ENCODE measurements around the gene ADCK1. TPM values are rescaled to one million over a fixed set of nuclear protein-coding genes. Genes with fewer than 3 reads are reported as not detected.
"Not testable (repeated sequence)": the region's sequence is repeated elsewhere in the genome, so short reads cannot be mapped to it uniquely, and the experiment has no call there.

Gene ADCK1
- total RNA-seq, 1 experiment from 2014 or later = 5.7 TPM

DNA sequence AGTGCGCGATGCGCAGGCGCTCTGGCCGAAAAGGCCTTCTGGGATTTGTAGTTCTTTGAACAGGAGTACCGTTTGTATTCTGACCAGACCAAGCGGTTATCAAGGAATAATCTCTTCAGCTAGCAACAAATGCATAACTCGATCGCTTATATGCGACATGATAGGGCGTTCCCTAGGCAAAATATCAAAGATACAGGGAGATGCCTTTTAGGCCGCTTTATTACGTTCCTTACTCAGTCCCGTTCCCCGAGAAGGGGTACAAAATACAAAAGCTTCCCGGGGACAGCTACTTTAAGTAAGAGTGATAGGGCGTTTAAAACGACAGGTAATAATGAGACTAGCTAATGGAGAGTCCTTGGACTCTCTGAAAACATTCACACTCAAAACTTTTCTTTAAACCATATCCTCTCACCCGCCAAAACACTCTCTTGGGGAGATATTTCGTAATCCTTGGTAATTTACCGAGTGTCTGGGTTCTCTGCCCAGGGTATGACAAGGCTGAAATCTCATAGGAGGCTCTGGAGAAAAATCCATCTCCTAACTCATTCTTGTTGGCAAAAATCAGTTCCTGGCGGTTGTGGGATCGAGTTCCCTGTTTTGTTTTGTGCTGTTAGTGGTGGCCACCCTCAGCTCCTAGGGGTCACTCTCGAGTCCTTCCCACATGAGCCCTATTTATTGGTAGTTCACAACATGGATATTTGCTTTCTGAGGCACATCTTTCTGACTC lies 38.5 kb upstream of the ADCK1 start:
- Histone ChIP-seq H3K4me1 (ENCODE audit: insufficient read depth, low read length) (peaks cover 19% of the 10 kb centered on the region), H3K4me2 (ENCODE audit: low read length) (peak overlapping the region; percentile 96), H3K27me3 (ENCODE audit: low read length) (no peaks in the 10 kb centered on the region), H3K27ac (ENCODE audit: low read length) (no peak overlapping the region), H2AFZ (ENCODE audit: low read length) (peak overlapping the region; percentile 98), H3K4me3 (ENCODE audit: low read length) (peak overlapping the region; percentile 99), H3F3A (ENCODE audit: low read length, unreplicated experiment) (no peaks in the 10 kb centered on the region), H4K20me1 (ENCODE audit: low read length) (peaks cover 15% of the 10 kb centered on the region; the same call in 1 of the 2 replicates), H3K9me2 (replicated peaks; ENCODE audit: low read length) (no peaks in the 10 kb centered on the region), H3K9ac (ENCODE audit: low read length) (peak overlapping the region; percentile 97), H3K9me3 (ENCODE audit: low read length) (no peaks in the 10 kb centered on the region), H3K36me3 (ENCODE audit: low read depth, low read length) (peaks cover 6% of the 10 kb centered on the region; the same call in 1 of the 2 replicates), H3K79me2 (ENCODE audit: low read length) (peaks cover 45% of the 10 kb centered on the region)
- intact Hi-C loops (cut with micrococcal nuclease) = loop anchor here (1.0 kb wide), 2 partner anchors 39 to 56 kb away; partner anchors contain the start of gene ADCK1
- no peak for TF ChIP-seq EZH2phosphoT487 (IDR thresholded peaks at IDR 0.05; ENCODE audit: borderline replicate concordance, low read length)
- TF ChIP-seq, protein P1, sequence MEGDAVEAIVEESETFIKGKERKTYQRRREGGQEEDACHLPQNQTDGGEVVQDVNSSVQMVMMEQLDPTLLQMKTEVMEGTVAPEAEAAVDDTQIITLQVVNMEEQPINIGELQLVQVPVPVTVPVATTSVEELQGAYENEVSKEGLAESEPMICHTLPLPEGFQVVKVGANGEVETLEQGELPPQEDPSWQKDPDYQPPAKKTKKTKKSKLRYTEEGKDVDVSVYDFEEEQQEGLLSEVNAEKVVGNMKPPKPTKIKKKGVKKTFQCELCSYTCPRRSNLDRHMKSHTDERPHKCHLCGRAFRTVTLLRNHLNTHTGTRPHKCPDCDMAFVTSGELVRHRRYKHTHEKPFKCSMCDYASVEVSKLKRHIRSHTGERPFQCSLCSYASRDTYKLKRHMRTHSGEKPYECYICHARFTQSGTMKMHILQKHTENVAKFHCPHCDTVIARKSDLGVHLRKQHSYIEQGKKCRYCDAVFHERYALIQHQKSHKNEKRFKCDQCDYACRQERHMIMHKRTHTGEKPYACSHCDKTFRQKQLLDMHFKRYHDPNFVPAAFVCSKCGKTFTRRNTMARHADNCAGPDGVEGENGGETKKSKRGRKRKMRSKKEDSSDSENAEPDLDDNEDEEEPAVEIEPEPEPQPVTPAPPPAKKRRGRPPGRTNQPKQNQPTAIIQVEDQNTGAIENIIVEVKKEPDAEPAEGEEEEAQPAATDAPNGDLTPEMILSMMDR (conservative IDR thresholded peaks at IDR 0.05; ENCODE audit: low read depth, low read length) = peak; percentile 61
- ATAC-seq = peak; percentile 51
- peak; percentile 39 for DNase-seq
- ChIA-PET CTCF (interaction anchor here (0.6 to 1.5 kb wide), 2 partner anchors 36 to 39 kb away, joined by 3 to 5 read pairs; partner anchors contain the start of gene ADCK1), POLR2A (ENCODE audit: unreplicated experiment) (interaction anchor here (0.5 to 0.6 kb wide), 2 partner anchors 31 to 89 kb away, joined by 7 to 14 read pairs; no protein-coding TSS in a partner anchor)
- BruUV-seq (replicated peaks) = no TSS peak

DNA sequence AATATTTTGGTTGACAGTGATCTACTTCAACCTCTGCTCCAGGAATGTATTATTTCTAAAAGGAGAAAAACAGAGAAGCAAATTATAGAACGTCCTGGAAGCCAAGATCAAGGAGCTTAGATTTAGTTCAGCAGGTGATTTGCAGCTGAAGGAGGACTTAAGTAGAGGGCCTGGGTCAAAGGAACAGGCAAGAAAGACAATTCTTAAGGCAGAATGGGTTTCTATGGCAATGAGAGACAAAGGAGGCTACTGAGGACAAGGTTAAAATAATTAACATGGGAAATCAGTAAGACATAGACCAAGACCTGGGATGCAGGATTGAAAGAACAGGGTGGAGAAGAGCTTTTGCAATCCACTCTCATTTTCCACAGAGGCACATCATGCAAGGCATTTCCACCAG lies 36.6 kb upstream of the ADCK1 start:
- peaks cover 26% of the 10 kb centered on the region for H3K79me2 ChIP-seq (ENCODE audit: low read length)
- H3K4me1 ChIP-seq (ENCODE audit: insufficient read depth, low read length) = peaks cover 17% of the 10 kb centered on the region
- H3K36me3 ChIP-seq (ENCODE audit: low read depth, low read length) = peaks cover 6% of the 10 kb centered on the region; the same call in 1 of the 2 replicates
- H2AFZ ChIP-seq (ENCODE audit: low read length) = no peak overlapping the region
- POLR2A ChIA-PET (ENCODE audit: unreplicated experiment) = no interaction called here
- no peaks in the 10 kb centered on the region for H3F3A ChIP-seq (ENCODE audit: low read length, unreplicated experiment)
- intact Hi-C loops (cut with micrococcal nuclease) = no loop called here
- peaks cover 14% of the 10 kb centered on the region; the same call in 1 of the 2 replicates for H4K20me1 ChIP-seq (ENCODE audit: low read length)
- H3K9ac ChIP-seq (ENCODE audit: low read length) = no peak overlapping the region
- DNase-seq (no peak), ATAC-seq (no peak)
- CTCF ChIA-PET = interaction anchor here (0.6 kb wide), 1 partner anchor 63 kb away, joined by 4 read pairs; no protein-coding TSS in a partner anchor
- no peaks in the 10 kb centered on the region for H3K9me2 ChIP-seq (replicated peaks; ENCODE audit: low read length)
- no peak for TF ChIP-seq EZH2phosphoT487 (IDR thresholded peaks at IDR 0.05; ENCODE audit: borderline replicate concordance, low read length)
- TF ChIP-seq, protein P1 (conservative IDR thresholded peaks at IDR 0.05; ENCODE audit: low read depth, low read length) = no peak
- no peak for TF ChIP-seq EZH2 (IDR thresholded peaks at IDR 0.05; ENCODE audit: low read length, unreplicated experiment)
- no peaks in the 10 kb centered on the region for H3K9me3 ChIP-seq (ENCODE audit: low read length)
- H3K27ac ChIP-seq (ENCODE audit: low read length) = no peak overlapping the region
- no peak overlapping the region for H3K4me3 ChIP-seq (ENCODE audit: low read length)
- H3K4me2 ChIP-seq (ENCODE audit: low read length) = no peak overlapping the region
- BruUV-seq (replicated peaks) = no TSS peak
- no peaks in the 10 kb centered on the region for H3K27me3 ChIP-seq (ENCODE audit: low read length)

DNA sequence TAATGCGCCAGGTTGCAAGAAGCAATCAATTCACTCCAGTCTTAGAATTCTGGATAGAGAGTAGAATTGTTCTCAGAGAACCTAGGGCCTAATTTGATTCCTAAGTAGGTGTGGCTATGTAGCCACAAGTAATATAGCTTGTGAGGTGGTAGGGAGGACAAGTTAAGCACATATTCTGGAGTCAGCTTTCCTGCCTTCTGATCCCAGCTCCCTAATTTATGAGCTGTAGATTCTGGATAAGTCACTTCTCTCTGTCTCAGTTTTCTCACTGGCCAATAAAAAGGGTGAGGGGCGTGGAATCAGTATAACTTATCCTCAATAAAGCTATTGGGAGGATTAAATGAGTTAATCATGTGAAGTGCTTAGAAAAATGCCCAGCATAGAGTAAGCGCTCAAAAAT lies 35.9 kb upstream of the ADCK1 start:
- H3K9me3 ChIP-seq (ENCODE audit: low read length) = no peaks in the 10 kb centered on the region
- no peaks in the 10 kb centered on the region for H3F3A ChIP-seq (ENCODE audit: low read length, unreplicated experiment)
- intact Hi-C loops (cut with micrococcal nuclease) = no loop called here
- no peak overlapping the region for H3K4me2 ChIP-seq (ENCODE audit: low read length)
- TF ChIP-seq EZH2phosphoT487 (IDR thresholded peaks at IDR 0.05; ENCODE audit: borderline replicate concordance, low read length) = no peak
- no peak for TF ChIP-seq EZH2 (IDR thresholded peaks at IDR 0.05; ENCODE audit: low read length, unreplicated experiment)
- TF ChIP-seq, protein P1 (conservative IDR thresholded peaks at IDR 0.05; ENCODE audit: low read depth, low read length) = no peak
- ATAC-seq = no peak
- BruUV-seq (replicated peaks) = no TSS peak
- peaks cover 1% of the 10 kb centered on the region; the same call in 1 of the 2 replicates for H3K36me3 ChIP-seq (ENCODE audit: low read depth, low read length)
- DNase-seq = no peak
- H2AFZ ChIP-seq (ENCODE audit: low read length) = no peak overlapping the region
- H3K9me2 ChIP-seq (replicated peaks; ENCODE audit: low read length) = no peaks in the 10 kb centered on the region
- peaks cover 19% of the 10 kb centered on the region for H3K79me2 ChIP-seq (ENCODE audit: low read length)
- ChIA-PET POLR2A (ENCODE audit: unreplicated experiment) (no interaction called here), CTCF (no interaction called here)
- H3K27me3 ChIP-seq (ENCODE audit: low read length) = no peaks in the 10 kb centered on the region
- H3K4me1 ChIP-seq (ENCODE audit: insufficient read depth, low read length) = peaks cover 11% of the 10 kb centered on the region
- H4K20me1 ChIP-seq (ENCODE audit: low read length) = peaks cover 7% of the 10 kb centered on the region; the same call in 1 of the 2 replicates
- H3K4me3 ChIP-seq (ENCODE audit: low read length) = no peak overlapping the region
- H3K9ac ChIP-seq (ENCODE audit: low read length) = no peak overlapping the region
- no peak overlapping the region for H3K27ac ChIP-seq (ENCODE audit: low read length)

DNA sequence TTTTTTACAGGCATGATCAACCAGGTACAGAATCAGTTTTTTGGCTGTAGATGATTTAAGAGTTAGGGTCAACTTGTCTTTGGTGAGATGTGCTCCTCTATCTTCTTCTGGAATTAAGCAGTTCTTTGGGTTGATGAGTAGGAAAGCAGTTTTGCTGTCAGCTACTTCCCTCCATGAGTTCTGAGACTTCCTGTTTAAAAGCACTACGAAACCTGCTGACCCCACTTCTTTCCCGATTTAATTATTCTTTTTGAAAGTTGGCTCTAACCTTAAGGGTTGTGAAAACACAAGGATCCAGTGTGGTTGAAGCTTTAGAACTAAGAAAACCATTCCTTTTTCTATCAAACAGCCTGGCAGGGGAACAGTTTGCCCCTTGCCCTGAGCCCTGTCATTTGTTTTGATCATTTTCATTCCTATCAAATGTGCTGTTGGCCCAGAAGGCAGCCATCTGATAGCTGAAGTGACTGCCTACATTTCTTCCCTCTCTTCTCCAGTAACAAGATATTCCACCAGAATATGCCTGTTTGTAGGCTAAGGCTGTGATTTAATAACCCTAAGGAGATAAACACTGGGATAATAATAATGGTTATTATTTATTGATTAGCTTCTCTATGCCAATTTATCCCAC lies 31.4 kb upstream of the ADCK1 start:
- POLR2A ChIA-PET (ENCODE audit: unreplicated experiment) = interaction anchor here (0.7 kb wide), 1 partner anchor 225 kb away, joined by 3 read pairs; no protein-coding TSS in a partner anchor
- H3K4me2 ChIP-seq (ENCODE audit: low read length); intact Hi-C loops (cut with micrococcal nuclease): not testable (repeated sequence)

More for the DNA sequence above, 31.4 kb upstream of the ADCK1 start:
- H3K9me2 ChIP-seq (replicated peaks; ENCODE audit: low read length); H3K79me2 ChIP-seq (ENCODE audit: low read length); H3K9me3 ChIP-seq (ENCODE audit: low read length); H3K36me3 ChIP-seq (ENCODE audit: low read depth, low read length); H3K4me3 ChIP-seq (ENCODE audit: low read length); CTCF ChIA-PET; ATAC-seq; H3K9ac ChIP-seq (ENCODE audit: low read length); H3K27me3 ChIP-seq (ENCODE audit: low read length); H3K27ac ChIP-seq (ENCODE audit: low read length); H2AFZ ChIP-seq (ENCODE audit: low read length); H3K4me1 ChIP-seq (ENCODE audit: insufficient read depth, low read length); DNase-seq; BruUV-seq (replicated peaks); H3F3A ChIP-seq (ENCODE audit: low read length, unreplicated experiment); H4K20me1 ChIP-seq (ENCODE audit: low read length): not testable (repeated sequence)
